ENCODE measurements around the gene PCDHB14.

- TF ChIP-seq, protein P1, sequence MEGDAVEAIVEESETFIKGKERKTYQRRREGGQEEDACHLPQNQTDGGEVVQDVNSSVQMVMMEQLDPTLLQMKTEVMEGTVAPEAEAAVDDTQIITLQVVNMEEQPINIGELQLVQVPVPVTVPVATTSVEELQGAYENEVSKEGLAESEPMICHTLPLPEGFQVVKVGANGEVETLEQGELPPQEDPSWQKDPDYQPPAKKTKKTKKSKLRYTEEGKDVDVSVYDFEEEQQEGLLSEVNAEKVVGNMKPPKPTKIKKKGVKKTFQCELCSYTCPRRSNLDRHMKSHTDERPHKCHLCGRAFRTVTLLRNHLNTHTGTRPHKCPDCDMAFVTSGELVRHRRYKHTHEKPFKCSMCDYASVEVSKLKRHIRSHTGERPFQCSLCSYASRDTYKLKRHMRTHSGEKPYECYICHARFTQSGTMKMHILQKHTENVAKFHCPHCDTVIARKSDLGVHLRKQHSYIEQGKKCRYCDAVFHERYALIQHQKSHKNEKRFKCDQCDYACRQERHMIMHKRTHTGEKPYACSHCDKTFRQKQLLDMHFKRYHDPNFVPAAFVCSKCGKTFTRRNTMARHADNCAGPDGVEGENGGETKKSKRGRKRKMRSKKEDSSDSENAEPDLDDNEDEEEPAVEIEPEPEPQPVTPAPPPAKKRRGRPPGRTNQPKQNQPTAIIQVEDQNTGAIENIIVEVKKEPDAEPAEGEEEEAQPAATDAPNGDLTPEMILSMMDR (tag by site-specific recombination; IDR thresholded peaks at IDR 0.05) = no peak
- TF ChIP-seq, protein P2, sequence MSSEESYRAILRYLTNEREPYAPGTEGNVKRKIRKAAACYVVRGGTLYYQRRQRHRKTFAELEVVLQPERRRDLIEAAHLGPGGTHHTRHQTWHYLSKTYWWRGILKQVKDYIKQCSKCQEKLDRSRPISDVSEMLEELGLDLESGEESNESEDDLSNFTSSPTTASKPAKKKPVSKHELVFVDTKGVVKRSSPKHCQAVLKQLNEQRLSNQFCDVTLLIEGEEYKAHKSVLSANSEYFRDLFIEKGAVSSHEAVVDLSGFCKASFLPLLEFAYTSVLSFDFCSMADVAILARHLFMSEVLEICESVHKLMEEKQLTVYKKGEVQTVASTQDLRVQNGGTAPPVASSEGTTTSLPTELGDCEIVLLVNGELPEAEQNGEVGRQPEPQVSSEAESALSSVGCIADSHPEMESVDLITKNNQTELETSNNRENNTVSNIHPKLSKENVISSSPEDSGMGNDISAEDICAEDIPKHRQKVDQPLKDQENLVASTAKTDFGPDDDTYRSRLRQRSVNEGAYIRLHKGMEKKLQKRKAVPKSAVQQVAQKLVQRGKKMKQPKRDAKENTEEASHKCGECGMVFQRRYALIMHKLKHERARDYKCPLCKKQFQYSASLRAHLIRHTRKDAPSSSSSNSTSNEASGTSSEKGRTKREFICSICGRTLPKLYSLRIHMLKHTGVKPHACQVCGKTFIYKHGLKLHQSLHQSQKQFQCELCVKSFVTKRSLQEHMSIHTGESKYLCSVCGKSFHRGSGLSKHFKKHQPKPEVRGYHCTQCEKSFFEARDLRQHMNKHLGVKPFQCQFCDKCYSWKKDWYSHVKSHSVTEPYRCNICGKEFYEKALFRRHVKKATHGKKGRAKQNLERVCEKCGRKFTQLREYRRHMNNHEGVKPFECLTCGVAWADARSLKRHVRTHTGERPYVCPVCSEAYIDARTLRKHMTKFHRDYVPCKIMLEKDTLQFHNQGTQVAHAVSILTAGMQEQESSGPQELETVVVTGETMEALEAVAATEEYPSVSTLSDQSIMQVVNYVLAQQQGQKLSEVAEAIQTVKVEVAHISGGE (tag by site-specific recombination; conservative IDR thresholded peaks at IDR 0.05; ENCODE audit: low read depth) = no peak
- TF ChIP-seq ZNF610 (tag by site-specific recombination; IDR thresholded peaks at IDR 0.05; ENCODE audit: borderline replicate concordance) = no peak
- TF ChIP-seq, protein P3, sequence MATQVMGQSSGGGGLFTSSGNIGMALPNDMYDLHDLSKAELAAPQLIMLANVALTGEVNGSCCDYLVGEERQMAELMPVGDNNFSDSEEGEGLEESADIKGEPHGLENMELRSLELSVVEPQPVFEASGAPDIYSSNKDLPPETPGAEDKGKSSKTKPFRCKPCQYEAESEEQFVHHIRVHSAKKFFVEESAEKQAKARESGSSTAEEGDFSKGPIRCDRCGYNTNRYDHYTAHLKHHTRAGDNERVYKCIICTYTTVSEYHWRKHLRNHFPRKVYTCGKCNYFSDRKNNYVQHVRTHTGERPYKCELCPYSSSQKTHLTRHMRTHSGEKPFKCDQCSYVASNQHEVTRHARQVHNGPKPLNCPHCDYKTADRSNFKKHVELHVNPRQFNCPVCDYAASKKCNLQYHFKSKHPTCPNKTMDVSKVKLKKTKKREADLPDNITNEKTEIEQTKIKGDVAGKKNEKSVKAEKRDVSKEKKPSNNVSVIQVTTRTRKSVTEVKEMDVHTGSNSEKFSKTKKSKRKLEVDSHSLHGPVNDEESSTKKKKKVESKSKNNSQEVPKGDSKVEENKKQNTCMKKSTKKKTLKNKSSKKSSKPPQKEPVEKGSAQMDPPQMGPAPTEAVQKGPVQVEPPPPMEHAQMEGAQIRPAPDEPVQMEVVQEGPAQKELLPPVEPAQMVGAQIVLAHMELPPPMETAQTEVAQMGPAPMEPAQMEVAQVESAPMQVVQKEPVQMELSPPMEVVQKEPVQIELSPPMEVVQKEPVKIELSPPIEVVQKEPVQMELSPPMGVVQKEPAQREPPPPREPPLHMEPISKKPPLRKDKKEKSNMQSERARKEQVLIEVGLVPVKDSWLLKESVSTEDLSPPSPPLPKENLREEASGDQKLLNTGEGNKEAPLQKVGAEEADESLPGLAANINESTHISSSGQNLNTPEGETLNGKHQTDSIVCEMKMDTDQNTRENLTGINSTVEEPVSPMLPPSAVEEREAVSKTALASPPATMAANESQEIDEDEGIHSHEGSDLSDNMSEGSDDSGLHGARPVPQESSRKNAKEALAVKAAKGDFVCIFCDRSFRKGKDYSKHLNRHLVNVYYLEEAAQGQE (tag by site-specific recombination; IDR thresholded peaks at IDR 0.05) = no peak
- TF ChIP-seq SALL2 (tag by site-specific recombination; IDR thresholded peaks at IDR 0.05; ENCODE audit: borderline replicate concordance) = no peak
- TF ChIP-seq, protein P4, sequence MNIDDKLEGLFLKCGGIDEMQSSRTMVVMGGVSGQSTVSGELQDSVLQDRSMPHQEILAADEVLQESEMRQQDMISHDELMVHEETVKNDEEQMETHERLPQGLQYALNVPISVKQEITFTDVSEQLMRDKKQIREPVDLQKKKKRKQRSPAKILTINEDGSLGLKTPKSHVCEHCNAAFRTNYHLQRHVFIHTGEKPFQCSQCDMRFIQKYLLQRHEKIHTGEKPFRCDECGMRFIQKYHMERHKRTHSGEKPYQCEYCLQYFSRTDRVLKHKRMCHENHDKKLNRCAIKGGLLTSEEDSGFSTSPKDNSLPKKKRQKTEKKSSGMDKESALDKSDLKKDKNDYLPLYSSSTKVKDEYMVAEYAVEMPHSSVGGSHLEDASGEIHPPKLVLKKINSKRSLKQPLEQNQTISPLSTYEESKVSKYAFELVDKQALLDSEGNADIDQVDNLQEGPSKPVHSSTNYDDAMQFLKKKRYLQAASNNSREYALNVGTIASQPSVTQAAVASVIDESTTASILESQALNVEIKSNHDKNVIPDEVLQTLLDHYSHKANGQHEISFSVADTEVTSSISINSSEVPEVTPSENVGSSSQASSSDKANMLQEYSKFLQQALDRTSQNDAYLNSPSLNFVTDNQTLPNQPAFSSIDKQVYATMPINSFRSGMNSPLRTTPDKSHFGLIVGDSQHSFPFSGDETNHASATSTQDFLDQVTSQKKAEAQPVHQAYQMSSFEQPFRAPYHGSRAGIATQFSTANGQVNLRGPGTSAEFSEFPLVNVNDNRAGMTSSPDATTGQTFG (tag by site-specific recombination; IDR thresholded peaks at IDR 0.05; ENCODE audit: borderline replicate concordance) = no peak
- TF ChIP-seq ZNF16 (tag by site-specific recombination; IDR thresholded peaks at IDR 0.05; ENCODE audit: low read depth) = no peak
- no peak for TF ChIP-seq HOXD13 (CRISPR knock-in tag; IDR thresholded peaks at IDR 0.05; ENCODE audit: borderline replicate concordance)
- TF ChIP-seq ZNF449 (tag by site-specific recombination; IDR thresholded peaks at IDR 0.05) = no peak
- no peak for TF ChIP-seq ZNF768 (tag by site-specific recombination; IDR thresholded peaks at IDR 0.05)
- no peak for TF ChIP-seq ZNF510 (tag by site-specific recombination; IDR thresholded peaks at IDR 0.05; ENCODE audit: insufficient replicate concordance)
- TF ChIP-seq ZBTB49 (tag by site-specific recombination; IDR thresholded peaks at IDR 0.05; ENCODE audit: low read depth) = no peak
Measured at GRCh38 chr5:141180313-141180712, 42.8 kb upstream of the PCDHB14 start.

Measured in HEK293 (cell line).